ENCODE results near the gene SORBS1.

- no peak for TF ChIP-seq CTCF (conservative IDR thresholded peaks at IDR 0.05; ENCODE audit: low read depth, low read length)
- TF ChIP-seq EZH2 (IDR thresholded peaks at IDR 0.05; ENCODE audit: borderline replicate concordance, low read depth, low read length, poor library complexity, severe bottlenecking) = no peak
Observed at GRCh38 chr10:95474228-95475002, 86.8 kb downstream of the SORBS1 start.

All from A673 (cell line).